ENCODE data around the gene CDK1. TPM values are rescaled to one million over a fixed set of nuclear protein-coding genes. Genes with fewer than 3 reads are reported as not detected.

CDK1 gene
- total RNA-seq, 2 experiments from 2014 or later = 155 to 156 TPM

GRCh38 chr10:60739558-60739957, 38.7 kb upstream of the CDK1 start:
- no TSS peak for BruUV-seq (replicated peaks)
- H3K79me2 ChIP-seq (ENCODE audit: insufficient read depth, low read depth, low read length) = no peaks in the 10 kb centered on the region
- intact Hi-C loops (cut with micrococcal nuclease; ENCODE audit: unreplicated experiment) = no loop called here
- TF ChIP-seq EZH2phosphoT487 (IDR thresholded peaks at IDR 0.05; ENCODE audit: borderline replicate concordance, low read depth, low read length) = no peak
- TF ChIP-seq, protein P1, sequence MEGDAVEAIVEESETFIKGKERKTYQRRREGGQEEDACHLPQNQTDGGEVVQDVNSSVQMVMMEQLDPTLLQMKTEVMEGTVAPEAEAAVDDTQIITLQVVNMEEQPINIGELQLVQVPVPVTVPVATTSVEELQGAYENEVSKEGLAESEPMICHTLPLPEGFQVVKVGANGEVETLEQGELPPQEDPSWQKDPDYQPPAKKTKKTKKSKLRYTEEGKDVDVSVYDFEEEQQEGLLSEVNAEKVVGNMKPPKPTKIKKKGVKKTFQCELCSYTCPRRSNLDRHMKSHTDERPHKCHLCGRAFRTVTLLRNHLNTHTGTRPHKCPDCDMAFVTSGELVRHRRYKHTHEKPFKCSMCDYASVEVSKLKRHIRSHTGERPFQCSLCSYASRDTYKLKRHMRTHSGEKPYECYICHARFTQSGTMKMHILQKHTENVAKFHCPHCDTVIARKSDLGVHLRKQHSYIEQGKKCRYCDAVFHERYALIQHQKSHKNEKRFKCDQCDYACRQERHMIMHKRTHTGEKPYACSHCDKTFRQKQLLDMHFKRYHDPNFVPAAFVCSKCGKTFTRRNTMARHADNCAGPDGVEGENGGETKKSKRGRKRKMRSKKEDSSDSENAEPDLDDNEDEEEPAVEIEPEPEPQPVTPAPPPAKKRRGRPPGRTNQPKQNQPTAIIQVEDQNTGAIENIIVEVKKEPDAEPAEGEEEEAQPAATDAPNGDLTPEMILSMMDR (conservative IDR thresholded peaks at IDR 0.05; ENCODE audit: low read length) = no peak
- ChIA-PET CTCF (ENCODE audit: unreplicated experiment) (no interaction called here), POLR2A (interaction anchor here (1.4 kb wide), 2 partner anchors 9 kb away, joined by 3 read pairs; no protein-coding TSS in a partner anchor)
- H3K4me3 ChIP-seq (ENCODE audit: low read depth, low read length, poor library complexity, severe bottlenecking) = no peak overlapping the region
- H4K20me1 ChIP-seq (ENCODE audit: insufficient read depth, low read length) = no peaks in the 10 kb centered on the region
- no peak overlapping the region for H3K4me2 ChIP-seq (ENCODE audit: low read length)
- no peak for DNase-seq (ENCODE audit: low spot score)
- no peaks in the 10 kb centered on the region for H3K4me1 ChIP-seq (ENCODE audit: insufficient read depth, low read length, poor library complexity, severe bottlenecking)
- no peak overlapping the region for H3K27ac ChIP-seq (ENCODE audit: low read depth, low read length, poor library complexity, severe bottlenecking)
- no peak overlapping the region for H2AFZ ChIP-seq (ENCODE audit: low read length)
- H3K9me3 ChIP-seq (ENCODE audit: low read length) = no peaks in the 10 kb centered on the region
- H3K36me3 ChIP-seq (ENCODE audit: insufficient read depth, low read length) = no peaks in the 10 kb centered on the region
- H3K9me2 ChIP-seq (ENCODE audit: insufficient read depth, low read length) = no peaks in the 10 kb centered on the region

- no peak for DNase-seq (ENCODE audit: low spot score)
- no peak overlapping the region for H3K4me2 ChIP-seq (ENCODE audit: low read length)
- no TSS peak for BruUV-seq (replicated peaks)
Observed at GRCh38 chr10:60742512-60742911, 35.8 kb upstream of the CDK1 start.

GRCh38 chr10:60747817-60748469, 30.3 kb upstream of the CDK1 start:
- TF ChIP-seq EZH2phosphoT487 (IDR thresholded peaks at IDR 0.05; ENCODE audit: borderline replicate concordance, low read depth, low read length) = no peak
- TF ChIP-seq, protein P1 (conservative IDR thresholded peaks at IDR 0.05; ENCODE audit: low read length) = no peak
- H3K27ac ChIP-seq (ENCODE audit: low read depth, low read length, poor library complexity, severe bottlenecking) = no peak overlapping the region
- ChIA-PET POLR2A (interaction anchor here (1.3 kb wide), 1 partner anchor 9 kb away, joined by 3 read pairs; no protein-coding TSS in a partner anchor), CTCF (ENCODE audit: unreplicated experiment) (no interaction called here)
- H3K36me3 ChIP-seq (ENCODE audit: insufficient read depth, low read length) = no peaks in the 10 kb centered on the region
- BruUV-seq (replicated peaks) = no TSS peak
- no peak overlapping the region for H3K4me2 ChIP-seq (ENCODE audit: low read length)
- no peak overlapping the region for H2AFZ ChIP-seq (ENCODE audit: low read length)
- H3K9me2 ChIP-seq (ENCODE audit: insufficient read depth, low read length) = no peaks in the 10 kb centered on the region
- no peaks in the 10 kb centered on the region for H3K4me1 ChIP-seq (ENCODE audit: insufficient read depth, low read length, poor library complexity, severe bottlenecking)
- no peaks in the 10 kb centered on the region for H3K9me3 ChIP-seq (ENCODE audit: low read length)
- H3K79me2 ChIP-seq (ENCODE audit: insufficient read depth, low read depth, low read length) = no peaks in the 10 kb centered on the region
- H4K20me1 ChIP-seq (ENCODE audit: insufficient read depth, low read length) = no peaks in the 10 kb centered on the region
- intact Hi-C loops (cut with micrococcal nuclease; ENCODE audit: unreplicated experiment) = no loop called here
- DNase-seq (ENCODE audit: low spot score) = no peak
- H3K4me3 ChIP-seq (ENCODE audit: low read depth, low read length, poor library complexity, severe bottlenecking) = no peak overlapping the region

More at GRCh38 chr10:60742512-60742911, 35.8 kb upstream of the CDK1 start:
- ChIA-PET CTCF (ENCODE audit: unreplicated experiment) (no interaction called here), POLR2A (no interaction called here)
- H3K4me1 ChIP-seq (ENCODE audit: insufficient read depth, low read length, poor library complexity, severe bottlenecking) = no peaks in the 10 kb centered on the region
- no peak overlapping the region for H3K27ac ChIP-seq (ENCODE audit: low read depth, low read length, poor library complexity, severe bottlenecking)
- intact Hi-C loops (cut with micrococcal nuclease; ENCODE audit: unreplicated experiment) = no loop called here
- no peaks in the 10 kb centered on the region for H4K20me1 ChIP-seq (ENCODE audit: insufficient read depth, low read length)
- no peaks in the 10 kb centered on the region for H3K79me2 ChIP-seq (ENCODE audit: insufficient read depth, low read depth, low read length)
- no peaks in the 10 kb centered on the region for H3K36me3 ChIP-seq (ENCODE audit: insufficient read depth, low read length)
- H3K9me2 ChIP-seq (ENCODE audit: insufficient read depth, low read length) = no peaks in the 10 kb centered on the region
- no peak overlapping the region for H2AFZ ChIP-seq (ENCODE audit: low read length)
- H3K4me3 ChIP-seq (ENCODE audit: low read depth, low read length, poor library complexity, severe bottlenecking) = no peak overlapping the region
- H3K9me3 ChIP-seq (ENCODE audit: low read length) = no peaks in the 10 kb centered on the region
- no peak for TF ChIP-seq EZH2phosphoT487 (IDR thresholded peaks at IDR 0.05; ENCODE audit: borderline replicate concordance, low read depth, low read length)
- TF ChIP-seq, protein P1 (conservative IDR thresholded peaks at IDR 0.05; ENCODE audit: low read length) = no peak

Measured in OCI-LY7 (cell line).